Caco-2 (cell line): ENCODE results near the gene COL6A3. TPM values are rescaled to one million over a fixed set of nuclear protein-coding genes. Genes with fewer than 3 reads are reported as not detected.

Experiments
- Bru-seq: library from RNA; stranded (reverse); fragments of 400-500 nt; gene quantifications from one replicate; lab custom pipeline; 2021; lab: Mats Ljungman, UMichigan
- BruChase-seq, 2 experiments: library from RNA; stranded (reverse); fragments of 400-500 nt; gene quantifications; one replicate each; lab custom pipeline; 2021; lab: Mats Ljungman, UMichigan
- BruUV-seq: library from RNA; stranded (reverse); fragments of 400-500 nt; replicated peaks from 2 replicates; lab custom pipeline; 2021; lab: Mats Ljungman, UMichigan
- CTCF ChIA-PET: fragments of 300-600 bp; sonication (Branson Sonifier 250); formaldehyde crosslinking; loops from one replicate; lab custom pipeline; 2022; ENCODE audit warnings: antibody characterized with exemption; lab: Charles Lee
- POLR2A ChIA-PET: fragments of 300-600 bp; sonication (Branson Sonifier 250); formaldehyde crosslinking; loops from one replicate; lab custom pipeline; 2022; ENCODE audit warnings: antibody characterized with exemption; lab: Charles Lee
- DNase-seq, 2 experiments: peaks; one replicate each; pipeline versions ENCODE4 v3.0.0 to v3.0.0-alpha.2; 2020 to 2022
- H3K27me3 ChIP-seq: replicated peaks from 2 replicates; pipeline ENCODE4 v1.6.0; 2011; ENCODE audit warnings: low read length; ENCODE audit not compliant: control insufficient read depth, insufficient read depth
- H3K36me3 ChIP-seq: 2 replicates; pipeline ENCODE4 v1.5.1; 2011; ENCODE audit warnings: low read length; ENCODE audit not compliant: control insufficient read depth, insufficient read depth
- H3K4me1 ChIP-seq: fragments of 250-450 bp; sonication (Bioruptor Pico); 2 replicates; pipeline ENCODE4 v1.5.1; 2020; ENCODE audit warnings: mild to moderate bottlenecking
- H3K4me3 ChIP-seq: 2 replicates; pipeline ENCODE4 v1.5.1; 2011; ENCODE audit warnings: low read depth, mild to moderate bottlenecking, control low read depth, low read length
- H3K9me3 ChIP-seq: fragments of 250-450 bp; sonication (Bioruptor Pico); 2 replicates; pipeline ENCODE4 v1.5.1; 2020; ENCODE audit warnings: mild to moderate bottlenecking, moderate library complexity
- H3K27ac Mint-ChIP-seq: one replicate; pipeline ENCODE4 v1.8.0; 2022; ENCODE audit warnings: mixed read lengths; ENCODE audit not compliant: unreplicated experiment
- H3K27me3 Mint-ChIP-seq: one replicate; pipeline ENCODE4 v1.8.0; 2022; ENCODE audit warnings: mixed read lengths; ENCODE audit not compliant: insufficient read depth, unreplicated experiment
- H3K36me3 Mint-ChIP-seq: one replicate; pipeline ENCODE4 v1.8.0; 2022; ENCODE audit warnings: mild to moderate bottlenecking, mixed read lengths; ENCODE audit not compliant: insufficient read depth, unreplicated experiment
- H3K4me1 Mint-ChIP-seq: one replicate; pipeline ENCODE4 v1.8.0; 2022; ENCODE audit warnings: low read depth, mixed read lengths; ENCODE audit not compliant: unreplicated experiment
- H3K4me3 Mint-ChIP-seq: one replicate; pipeline ENCODE4 v1.8.0; 2022; ENCODE audit warnings: mild to moderate bottlenecking, moderate library complexity, mixed read lengths; ENCODE audit not compliant: unreplicated experiment
- H3K9me3 Mint-ChIP-seq: one replicate; pipeline ENCODE4 v1.8.0; 2022; ENCODE audit warnings: mixed read lengths; ENCODE audit not compliant: unreplicated experiment
- intact Hi-C: fragments of 100-400 bp; cut with micrococcal nuclease; formaldehyde crosslinking; loops from one replicate; pipeline ENCODE4 v1.10.0; 2022; ENCODE audit not compliant: unreplicated experiment
- long read RNA-seq: library from polyadenylated mRNA; stranded (forward); transcript quantifications from one replicate; pipeline ENCODE4 v2.0.0, GENCODE V29; 2022
- total RNA-seq: library from RNA; stranded (reverse); gene quantifications from 2 replicates; pipeline ENCODE4 v1.2.3, GENCODE V29; 2022
- TF ChIP-seq, protein P1 (sequence below), 2 experiments: fragments of 200-600 bp in 1 of 2; IDR thresholded peaks; 1 replicate in 1 of 2; 2 replicates in 1 of 2; pipeline versions ENCODE4 v1.5.1 to v1.8.0; 2011 to 2022; ENCODE audit warnings: antibody characterized with exemption in 1 of 2, control low read depth in 1 of 2, inconsistent platforms in 1 of 2, low read depth in 1 of 2, low read length in 1 of 2, mild to moderate bottlenecking in 1 of 2, moderate library complexity in 1 of 2; ENCODE audit not compliant: insufficient read depth in 1 of 2, severe bottlenecking in 1 of 2, unreplicated experiment in 1 of 2

Gene COL6A3
- 0.73 and 2.1 TPM in 2 replicates for total RNA-seq
- percentile 19 among the genes with signal in this experiment for Bru-seq, nascent RNA
- BruChase-seq, experiment 1, labeled RNA remaining after a 2-hour chase: percentile 11 among the genes with signal in this experiment
- BruChase-seq, experiment 2, labeled RNA remaining after a 6-hour chase: percentile 13 among the genes with signal in this experiment
- long read RNA-seq, partial matches to known transcripts: 5 of 7 reads
- long read RNA-seq, other reads (novel, unspliced or antisense): 1 of 7 reads

DNA sequence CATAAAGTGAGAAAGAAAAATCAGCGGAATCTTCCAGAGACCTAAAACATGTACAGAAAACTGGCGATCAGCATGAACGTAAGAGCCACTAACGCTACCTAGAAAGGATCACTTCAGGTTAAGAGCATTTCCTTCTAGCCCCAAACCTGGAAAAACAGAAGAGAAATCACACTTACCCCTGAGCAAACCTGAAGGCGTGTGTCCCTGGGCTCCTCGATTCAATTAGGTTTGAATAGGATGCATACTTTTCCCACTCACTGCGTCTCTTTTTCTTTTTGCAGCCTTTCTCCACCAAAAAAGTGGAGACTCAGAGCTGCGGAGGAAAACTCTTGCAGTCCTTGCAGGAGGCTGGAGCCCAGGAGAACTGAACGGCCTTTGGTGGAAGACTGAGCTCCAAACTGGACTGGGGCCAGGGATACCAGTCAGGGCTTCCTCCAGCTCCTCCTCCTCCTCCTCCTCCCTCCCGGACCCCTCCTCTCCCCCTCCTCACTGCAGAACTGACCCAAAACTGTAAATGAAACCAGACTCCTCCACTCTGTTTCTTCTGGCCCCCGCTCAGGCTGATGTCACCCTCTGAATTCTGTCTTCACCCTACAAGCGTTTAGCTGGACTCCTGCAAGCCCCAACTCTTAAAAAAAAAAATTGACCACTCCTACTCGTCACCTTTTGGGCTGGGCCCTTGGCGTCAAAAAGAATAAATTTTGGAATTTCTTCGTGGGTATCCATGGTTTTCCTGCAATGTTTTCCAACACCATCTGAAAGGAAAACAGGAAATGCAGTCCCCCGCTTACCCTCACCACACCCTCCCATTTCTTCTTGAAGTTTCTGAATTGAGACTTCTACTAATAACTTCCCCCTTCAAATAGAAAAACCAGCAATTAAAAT, at the start of gene COL6A3:
Gene COL6A3, minus strand, starts transcription at position 388 of the 885 bp plus-strand sequence. CDS start 17,347 bp downstream, outside the sequence.
- intact Hi-C loops: loop anchor here (5.0 kb wide), 1 partner anchor 262 kb away; no protein-coding TSS in a partner anchor
- Histone ChIP-seq H3K4me1 (no peaks in the 10 kb centered on the region), H3K4me3 (no peak within 1 kb of the TSS), H3K9me3 (no peaks in the 10 kb centered on the region), H3K36me3 (no peaks in the 10 kb centered on the region), H3K27me3 (no peaks in the 10 kb centered on the region)
- Mint-ChIP-seq H3K4me1 (no peaks in the 10 kb centered on the region), H3K36me3 (no peaks in the 10 kb centered on the region), H3K27ac (no peak within 1 kb of the TSS), H3K27me3 (peaks cover 11% of the 10 kb centered on the region), H3K9me3 (no peaks in the 10 kb centered on the region), H3K4me3 (no peak within 1 kb of the TSS)
- CTCF ChIA-PET: no interaction called here
- no TSS peak for BruUV-seq
- POLR2A ChIA-PET: interaction anchor here (0.6 kb wide), 1 partner anchor 62 kb away, joined by 7 read pairs; no protein-coding TSS in a partner anchor
- TF ChIP-seq, protein P1, sequence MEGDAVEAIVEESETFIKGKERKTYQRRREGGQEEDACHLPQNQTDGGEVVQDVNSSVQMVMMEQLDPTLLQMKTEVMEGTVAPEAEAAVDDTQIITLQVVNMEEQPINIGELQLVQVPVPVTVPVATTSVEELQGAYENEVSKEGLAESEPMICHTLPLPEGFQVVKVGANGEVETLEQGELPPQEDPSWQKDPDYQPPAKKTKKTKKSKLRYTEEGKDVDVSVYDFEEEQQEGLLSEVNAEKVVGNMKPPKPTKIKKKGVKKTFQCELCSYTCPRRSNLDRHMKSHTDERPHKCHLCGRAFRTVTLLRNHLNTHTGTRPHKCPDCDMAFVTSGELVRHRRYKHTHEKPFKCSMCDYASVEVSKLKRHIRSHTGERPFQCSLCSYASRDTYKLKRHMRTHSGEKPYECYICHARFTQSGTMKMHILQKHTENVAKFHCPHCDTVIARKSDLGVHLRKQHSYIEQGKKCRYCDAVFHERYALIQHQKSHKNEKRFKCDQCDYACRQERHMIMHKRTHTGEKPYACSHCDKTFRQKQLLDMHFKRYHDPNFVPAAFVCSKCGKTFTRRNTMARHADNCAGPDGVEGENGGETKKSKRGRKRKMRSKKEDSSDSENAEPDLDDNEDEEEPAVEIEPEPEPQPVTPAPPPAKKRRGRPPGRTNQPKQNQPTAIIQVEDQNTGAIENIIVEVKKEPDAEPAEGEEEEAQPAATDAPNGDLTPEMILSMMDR (IDR thresholded peaks at IDR 0.05; ENCODE audit: insufficient read depth in 1 of 2, low read depth in 1 of 2, low read length in 1 of 2, severe bottlenecking in 1 of 2, unreplicated experiment in 1 of 2): no peak
- DNase-seq: no peak

DNA sequence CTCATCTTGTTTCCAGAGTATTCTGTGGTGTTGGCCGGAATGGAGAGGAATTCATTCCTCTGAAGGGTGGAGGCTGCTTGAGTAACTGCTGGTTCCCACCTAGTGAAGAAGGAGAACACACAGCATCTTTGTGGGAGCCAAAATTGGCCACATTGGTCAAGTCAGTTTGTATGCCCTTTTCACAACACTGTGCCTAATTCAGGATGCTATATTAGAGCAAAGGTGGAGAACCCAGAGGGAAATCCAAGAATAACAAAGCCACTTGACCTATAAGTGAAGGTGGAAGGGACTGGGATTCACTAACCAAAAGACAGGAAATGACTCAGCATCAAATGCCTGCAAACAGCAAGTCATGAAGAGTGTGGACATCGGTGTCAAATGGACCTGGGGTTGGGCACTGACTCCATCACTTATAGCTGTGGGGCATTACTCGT, 45.8 kb upstream of the COL6A3 start:
- no peak overlapping the region for H3K4me3 Mint-ChIP-seq
- no peaks in the 10 kb centered on the region for H3K4me1 Mint-ChIP-seq
- no peak for DNase-seq
- H3K9me3 Mint-ChIP-seq: no peaks in the 10 kb centered on the region
- no TSS peak for BruUV-seq
- H3K27ac Mint-ChIP-seq: no peak overlapping the region
- intact Hi-C loops: no loop called here
- H3K36me3 ChIP-seq: no peaks in the 10 kb centered on the region
- H3K27me3 ChIP-seq: no peaks in the 10 kb centered on the region
- CTCF ChIA-PET: interaction anchor here (0.6 kb wide), 1 partner anchor 298 kb away, joined by 3 read pairs; no protein-coding TSS in a partner anchor
- POLR2A ChIA-PET: no interaction called here
- peaks cover 8% of the 10 kb centered on the region for H3K27me3 Mint-ChIP-seq
- H3K4me3 ChIP-seq: no peak overlapping the region
- H3K4me1 ChIP-seq: no peaks in the 10 kb centered on the region
- H3K36me3 Mint-ChIP-seq: no peaks in the 10 kb centered on the region
- H3K9me3 ChIP-seq: no peaks in the 10 kb centered on the region
- TF ChIP-seq, protein P1 (IDR thresholded peaks at IDR 0.05; ENCODE audit: insufficient read depth in 1 of 2, low read depth in 1 of 2, low read length in 1 of 2, severe bottlenecking in 1 of 2, unreplicated experiment in 1 of 2): no peak

DNA sequence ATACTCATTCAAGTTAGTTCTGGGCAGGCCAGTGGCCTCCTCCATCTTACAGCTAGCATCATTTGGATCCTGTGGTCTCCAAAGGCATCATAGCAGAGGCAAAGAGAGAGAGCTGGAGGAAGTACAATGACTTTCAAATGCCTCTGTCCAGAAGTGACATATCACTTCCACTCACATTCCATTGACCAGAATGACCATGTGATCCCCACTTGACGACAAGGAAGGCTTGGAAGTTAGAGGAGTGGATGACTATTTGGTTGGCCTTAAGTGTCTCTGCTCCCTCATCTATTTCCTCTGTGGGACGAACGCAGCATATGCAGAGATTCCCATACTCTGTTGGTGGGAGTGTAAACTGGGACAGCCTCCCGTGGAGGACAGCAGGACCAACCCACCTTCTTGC, 45.3 kb upstream of the COL6A3 start:
- no peak overlapping the region for H3K4me3 Mint-ChIP-seq
- Histone ChIP-seq H3K4me3 (no peak overlapping the region), H3K4me1 (no peaks in the 10 kb centered on the region), H3K27me3 (no peaks in the 10 kb centered on the region), H3K9me3 (no peaks in the 10 kb centered on the region), H3K36me3 (no peaks in the 10 kb centered on the region)
- ChIA-PET POLR2A (no interaction called here), CTCF (no interaction called here)
- TF ChIP-seq, protein P1 (IDR thresholded peaks at IDR 0.05; ENCODE audit: insufficient read depth in 1 of 2, low read depth in 1 of 2, low read length in 1 of 2, severe bottlenecking in 1 of 2, unreplicated experiment in 1 of 2): no peak
- no peaks in the 10 kb centered on the region for H3K36me3 Mint-ChIP-seq
- H3K9me3 Mint-ChIP-seq: no peaks in the 10 kb centered on the region
- no TSS peak for BruUV-seq
- DNase-seq: no peak
- intact Hi-C loops: no loop called here
- H3K4me1 Mint-ChIP-seq: no peaks in the 10 kb centered on the region
- peaks cover 8% of the 10 kb centered on the region for H3K27me3 Mint-ChIP-seq
- no peak overlapping the region for H3K27ac Mint-ChIP-seq
